K562 (cell line): ENCODE results near the gene VILL. TPM values are rescaled to one million over a fixed set of nuclear protein-coding genes. Genes with fewer than 3 reads are reported as not detected.
A peak's percentile ranks its signal among the peaks of the same experiment; 100 is the strongest.

Experiments
- ATAC-seq: fragments of 200-7000 bp; cut with Tn5 transposase; 3 replicates; pipeline ENCODE4 v1.9.1; 2020; ENCODE audit warnings: moderate library complexity
- BruUV-seq: library from RNA; stranded (reverse); fragments of 400-500 nt; replicated peaks from 2 replicates; lab custom pipeline; 2021; lab: Mats Ljungman, UMichigan
- CTCF ChIA-PET: fragments of 300-600 bp; formaldehyde crosslinking; extraction: SDS; loops from one replicate; lab custom pipeline; 2021; ENCODE audit warnings: low intra/inter-chr PET ratio; lab: Yijun Ruan, JAX
- POLR2A ChIA-PET: fragments of 300-600, 350-650 bp; sonication (Branson Sonifier 250); formaldehyde crosslinking; extraction: SDS; loops from one replicate; lab custom pipeline; 2021; ENCODE audit warnings: antibody characterized with exemption, inconsistent platforms; lab: Yijun Ruan, JAX
- DNase-seq, 4 experiments: peaks; one replicate each; pipeline versions ENCODE4 v3.0.0 to v3.0.0-alpha.2; 2011 to 2018; ENCODE audit warnings: low spot score in 3 of 4, mixed read lengths in 3 of 4; ENCODE audit errors: extremely low read depth in 1 of 4
- FAIRE-seq: peaks from 2 replicates; lab custom pipeline; 2011; peaks lifted over from hg19 to GRCh38; lab: Jason Lieb, UNC
- H2AFZ ChIP-seq: 2 replicates; pipeline ENCODE4 v1.6.0; 2011; ENCODE audit warnings: low read depth, low read length, control low read depth, inconsistent platforms
- H3K27ac ChIP-seq: fragments of 200-600 bp; 3 replicates; pipeline ENCODE4 v1.8.0; 2011; ENCODE audit warnings: low read depth, mild to moderate bottlenecking, control low read depth, inconsistent platforms, low read length, moderate library complexity, mixed read lengths; ENCODE audit errors: extremely low read depth
- H3K27me3 ChIP-seq, 2 experiments: fragments of 300-600 bp in 1 of 2; 2 replicates in 1 of 2; 3 replicates in 1 of 2; pipeline versions ENCODE4 v1.6.0 to v1.8.0; 2011; ENCODE audit warnings: inconsistent platforms in 2 of 2, low read length in 2 of 2, mild to moderate bottlenecking in 1 of 2, mixed read lengths in 1 of 2, moderate library complexity in 1 of 2; ENCODE audit not compliant: control insufficient read depth in 2 of 2, insufficient read depth in 2 of 2
- H3K36me3 ChIP-seq: fragments of 300-600 bp; 3 replicates; pipeline ENCODE4 v1.8.0; 2011; ENCODE audit warnings: mild to moderate bottlenecking, low read length, inconsistent platforms; ENCODE audit not compliant: control insufficient read depth, insufficient read depth
- H3K4me1 ChIP-seq, 2 experiments: fragments of 200-600 bp in 1 of 2; replicated peaks in 1 of 2; 2 replicates in 1 of 2; 3 replicates in 1 of 2; pipeline versions ENCODE4 v1.5.1 to v1.8.0; 2011; ENCODE audit warnings: inconsistent platforms in 2 of 2, low read length in 2 of 2, mild to moderate bottlenecking in 1 of 2, mixed read lengths in 1 of 2, moderate library complexity in 1 of 2; ENCODE audit not compliant: control insufficient read depth in 2 of 2, insufficient read depth in 2 of 2
- H3K4me2 ChIP-seq: 2 replicates; pipeline ENCODE4 v1.6.1; 2011; ENCODE audit warnings: low read length, control low read depth, inconsistent platforms, mixed read lengths; ENCODE audit not compliant: insufficient read depth
- H3K4me3 ChIP-seq: fragments of 200-600 bp; sonication (generic), shearing (Covaris generic); 2 replicates; pipeline ENCODE4 v1.5.1; 2016; ENCODE audit warnings: control low read depth, inconsistent platforms
- H3K79me2 ChIP-seq: fragments of 200-600 bp; 3 replicates; pipeline ENCODE4 v1.8.0; 2011; ENCODE audit warnings: low read length, inconsistent platforms; ENCODE audit not compliant: control insufficient read depth, insufficient read depth
- H3K9ac ChIP-seq, 2 experiments: 2 replicates each; pipeline versions ENCODE4 v1.6.0 to v1.6.1; 2011; ENCODE audit warnings: low read depth in 2 of 2, low read length in 2 of 2, control low read depth in 1 of 2, inconsistent platforms in 1 of 2, mild to moderate bottlenecking in 1 of 2, mixed read lengths in 1 of 2; ENCODE audit not compliant: insufficient read depth in 1 of 2
- H3K9me1 ChIP-seq: one replicate; pipeline ENCODE4 v1.6.0; 2011; ENCODE audit warnings: inconsistent platforms, mild to moderate bottlenecking, low read length, moderate library complexity; ENCODE audit not compliant: control insufficient read depth, insufficient read depth
- H3K9me3 ChIP-seq: replicated peaks from 2 replicates; pipeline ENCODE4 v1.5.1; 2011; ENCODE audit warnings: low read depth, low read length, inconsistent platforms; ENCODE audit not compliant: control insufficient read depth, insufficient read depth
- H4K20me1 ChIP-seq: replicated peaks from 2 replicates; pipeline ENCODE4 v1.6.1; 2011; ENCODE audit warnings: low read length, inconsistent platforms, mixed read lengths; ENCODE audit not compliant: control insufficient read depth, insufficient read depth
- CSDE1 ChIP-seq, 2 experiments: fragments of 450-650 bp; IDR thresholded peaks; 2 replicates each; pipeline ENCODE4 v1.6.1; 2016; ENCODE audit warnings: mild to moderate bottlenecking in 1 of 2
- E2F8 ChIP-seq: fragments of 450-650 bp; IDR thresholded peaks from 2 replicates; pipeline ENCODE4 v1.7.1; 2018; ENCODE audit warnings: mild to moderate bottlenecking, low read depth; ENCODE audit not compliant: partially characterized antibody
- ELF4 ChIP-seq: fragments of 450-650 bp; formaldehyde crosslinking; IDR thresholded peaks from 2 replicates; pipeline ENCODE4 v1.4.0; 2022; ENCODE audit warnings: missing genetic modification characterization
- ETV5 ChIP-seq: sonication (generic); formaldehyde crosslinking; IDR thresholded peaks from 2 replicates; pipeline ENCODE4 v1.4.0; 2020; ENCODE audit warnings: low read depth, mild to moderate bottlenecking, missing genetic modification reagents
- KAT2B ChIP-seq: IDR thresholded peaks from one replicate; pipeline ENCODE4 v1.6.1; 2012; ENCODE audit warnings: low read depth, mild to moderate bottlenecking, control low read depth, inconsistent platforms, low read length, moderate library complexity
- OTX1 ChIP-seq: fragments of 450-650 bp; formaldehyde crosslinking; IDR thresholded peaks from 2 replicates; pipeline ENCODE4 v1.4.0; 2022; ENCODE audit warnings: mild to moderate bottlenecking
- POLR2AphosphoS5 ChIP-seq: IDR thresholded peaks from 2 replicates; pipeline ENCODE4 v1.6.1; 2011; ENCODE audit warnings: mild to moderate bottlenecking, low read depth, low read length, moderate library complexity; ENCODE audit not compliant: control insufficient read depth, insufficient read depth
- TARDBP ChIP-seq: fragments of 450-650 bp; IDR thresholded peaks from 2 replicates; pipeline ENCODE4 v1.6.1; 2016
- VEZF1 ChIP-seq: fragments of 200-800 bp; sonication (Bioruptor generic); IDR thresholded peaks from 2 replicates; pipeline ENCODE4 v1.6.1; 2017; ENCODE audit warnings: missing genetic modification characterization, missing compliant biosample characterization
- ZNF830 ChIP-seq: fragments of 250-450 bp; sonication (Bioruptor Pico); IDR thresholded peaks from 2 replicates; pipeline ENCODE4 v1.5.0; 2021; ENCODE audit warnings: mild to moderate bottlenecking
- WGBS: fragments of 100-300 bp; shearing (Covaris generic); methylation state at CpG from one replicate; pipeline ENCODE4 v1.1.6; 2016; ENCODE audit warnings: low coverage, mixed read lengths; ENCODE audit not compliant: insufficient coverage; ENCODE audit errors: missing lambda C conversion rate; 5-methylcytosine and 5-hydroxymethylcytosine counted together
- in situ Hi-C: fragments of 300-500 bp; cut with MboI; formaldehyde crosslinking; loops from 4 replicates; pipeline ENCODE4 v1.15.0; 2018; ENCODE audit warnings: inconsistent platforms, mixed read lengths
- intact Hi-C: fragments of 100-400 bp; cut with micrococcal nuclease; formaldehyde crosslinking; loops from 2 replicates; pipeline ENCODE4 v1.14.2; 2022
- polyA plus RNA-seq, 8 experiments: library from polyadenylated mRNA; depleted of rRNA in 4 of 8; stranded (reverse) in 5 of 8; unstranded in 3 of 8; fragments of >200 nt; fragmentation: Nextera tagmentation in 2 of 8; fragmentation: Illumina TruSeq in 1 of 8; extraction: Ambion mirVana in 2 of 8; extraction: Trizol in 1 of 8; gene quantifications; 2 replicates each; pipeline versions ENCODE4 v1.2.1 to v1.2.3, GENCODE V29; 2011 to 2014; ENCODE audit warnings: inconsistent platforms in 1 of 8, missing spikeins in 1 of 8
- total RNA-seq, 7 experiments: library from RNA; depleted of rRNA in 6 of 7; stranded (reverse); fragments of >200 nt in 6 of 7; fragmentation: Illumina TruSeq in 2 of 7; extraction: Trizol in 2 of 7; gene quantifications; 2 replicates each; pipeline versions ENCODE4 v1.2.1 to v1.2.3, GENCODE V29; 2011 to 2021; ENCODE audit warnings: low replicate concordance in 1 of 7

The VILL gene
- total and polyA plus RNA-seq, 9 of the 15 experiments (the other 6 are each of a cell fraction or from before 2014, with no cell fraction given), result 0.11 to 16.0 (median 8.8) TPM

DNA sequence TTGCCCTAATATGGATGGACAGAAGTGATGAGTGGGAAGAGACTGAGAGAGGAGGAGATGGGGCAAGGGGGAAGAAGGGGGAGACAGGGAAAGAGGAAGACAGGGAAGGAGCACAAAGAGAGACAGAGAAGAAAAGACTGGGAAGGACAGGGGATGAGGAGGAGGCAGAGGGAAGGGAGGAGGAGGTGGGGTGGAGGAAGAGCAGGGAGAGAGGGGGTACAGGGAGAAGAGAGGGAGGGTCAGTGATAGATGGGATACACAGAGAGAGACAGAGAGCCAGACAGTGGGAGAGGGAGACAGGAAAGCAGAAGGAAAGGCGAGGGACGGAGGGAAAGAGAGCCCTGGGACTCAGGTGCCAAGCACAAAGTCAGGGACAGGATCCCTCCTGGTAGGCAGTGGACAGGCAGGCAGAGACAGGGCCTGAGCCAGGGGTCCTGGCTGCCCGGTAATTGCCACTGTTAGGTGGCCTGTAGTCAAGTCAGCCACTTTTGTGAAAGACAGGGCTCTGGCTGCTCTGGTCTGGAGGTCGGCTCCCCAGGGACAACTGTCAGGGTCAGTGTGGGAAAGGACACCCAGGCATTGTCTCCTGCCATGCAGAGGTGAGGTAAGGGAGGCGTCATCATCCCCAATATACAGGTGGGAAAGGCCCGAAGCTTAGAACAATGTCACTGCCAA lies 9.8 kb downstream of the VILL start:
- no peak overlapping the region for H2AFZ ChIP-seq
- TF ChIP-seq ELF4 (no peak), OTX1 (peak; percentile 74; the same call in 1 of the 2 replicates)
- no peak overlapping the region for H3K4me2 ChIP-seq
- peaks cover 5% of the 10 kb centered on the region for H3K9me1 ChIP-seq
- H3K36me3 ChIP-seq, result peaks cover 66% of the 10 kb centered on the region
- peak overlapping the region in 1 of 2 experiments; percentile 54; a peak in 1 of 4 replicates for H3K9ac ChIP-seq
- ATAC-seq, result no peak
- peaks cover 41 to 46% of the 10 kb centered on the region in 2 experiments for H3K4me1 ChIP-seq
- 81% methylated on average over 4 of the region's 6 CpGs for WGBS
- no peaks in the 10 kb centered on the region for H3K27me3 ChIP-seq
- no peak overlapping the region for H3K27ac ChIP-seq
- intact Hi-C loops (no loop called here), in situ Hi-C loops (no loop called here)
- ChIA-PET CTCF (interaction anchor here (1.1 to 5.0 kb wide), 2 partner anchors 25 to 26 kb away, joined by 3 to 62 read pairs; no protein-coding TSS in a partner anchor), POLR2A (interaction anchor here (0.6 kb wide), 1 partner anchor 1607 kb away, joined by 3 read pairs; no protein-coding TSS in a partner anchor)
- no peak overlapping the region for H3K4me3 ChIP-seq
- TSS peak; percentile 39 for BruUV-seq
- H4K20me1 ChIP-seq, result peaks cover 14% of the 10 kb centered on the region
- DNase-seq, result no peak
- FAIRE-seq, result no peak
- no peaks in the 10 kb centered on the region for H3K9me3 ChIP-seq
- H3K79me2 ChIP-seq, result peaks cover 10% of the 10 kb centered on the region

- no peak overlapping the region for H3K4me2 ChIP-seq
- peak overlapping the region in 1 of 2 experiments; percentile 53; a peak in 1 of 4 replicates for H3K9ac ChIP-seq
- ChIA-PET CTCF (interaction anchor here (1.3 to 5.0 kb wide), 2 partner anchors 25 to 146 kb away, joined by 4 to 62 read pairs; no protein-coding TSS in a partner anchor), POLR2A (interaction anchor here (0.6 to 1.2 kb wide), 3 partner anchors 8 to 1606 kb away, joined by 3 to 5 read pairs (median 3); no protein-coding TSS in a partner anchor)
- H3K9me3 ChIP-seq, result no peaks in the 10 kb centered on the region
- DNase-seq, result no peak
- H4K20me1 ChIP-seq, result peaks cover 14% of the 10 kb centered on the region
- no peak for FAIRE-seq
- in situ Hi-C loops (no loop called here), intact Hi-C loops (no loop called here)
- ATAC-seq, result no peak
- no peak overlapping the region for H2AFZ ChIP-seq
- H3K9me1 ChIP-seq, result peaks cover 5% of the 10 kb centered on the region
- no peak overlapping the region for H3K4me3 ChIP-seq
- no peaks in the 10 kb centered on the region for H3K27me3 ChIP-seq
- H3K4me1 ChIP-seq, result peaks cover 36 to 52% of the 10 kb centered on the region in 2 experiments
- peaks cover 65% of the 10 kb centered on the region for H3K36me3 ChIP-seq
- H3K79me2 ChIP-seq, result peaks cover 4% of the 10 kb centered on the region; the same call in 1 of the 3 replicates
- BruUV-seq, result no TSS peak
- 76% methylated on average over 6 of the region's 6 CpGs for WGBS
- H3K27ac ChIP-seq, result no peak overlapping the region
- no peak for TF ChIP-seq KAT2B
- TF ChIP-seq ZNF830 (CRISPR knock-in tag), result no peak
- no peak for TF ChIP-seq E2F8
- TF ChIP-seq CSDE1 (IDR thresholded peaks at IDR 0.05), result no peak
- no peak for TF ChIP-seq ETV5 (CRISPR knock-in tag)
- TF ChIP-seq TARDBP, result no peak
- TF ChIP-seq VEZF1 (CRISPR knock-in tag), result no peak
- no peak for TF ChIP-seq POLR2AphosphoS5
Measured at GRCh38 chr3:38000965-38001455, 10.4 kb downstream of the VILL start.
